ENCODE measurements around the gene GAREM1. TPM values are rescaled to one million over a fixed set of nuclear protein-coding genes. Genes with fewer than 3 reads are reported as not detected.

Gene GAREM1
- total and polyA plus RNA-seq, 2 donors (not counting 1 experiment from before 2014, with no cell fraction given): 0.92 to 1.5 TPM

DNA sequence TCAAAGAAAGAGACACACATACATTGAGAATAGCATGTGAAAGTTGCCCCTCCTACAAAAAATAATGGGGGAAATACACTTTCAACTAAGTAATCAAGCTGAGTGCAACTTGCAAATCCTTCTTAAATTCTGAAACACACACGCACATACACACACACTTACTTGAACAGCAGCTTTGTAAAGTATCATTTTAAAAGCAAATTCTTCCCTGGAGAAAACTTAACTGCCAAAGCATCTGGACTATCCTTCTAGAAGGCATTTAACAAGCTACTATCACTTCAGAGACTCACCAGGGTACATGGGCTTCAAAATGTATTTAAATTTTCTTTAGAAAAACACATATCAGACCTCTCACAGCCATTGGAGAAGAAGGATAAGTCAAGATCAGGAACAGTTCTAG is 15.3 kb downstream of the GAREM1 start:
- Histone ChIP-seq H3K36me3 (ENCODE audit: control insufficient read depth, insufficient read depth, low read length) (no peaks in the 10 kb centered on the region), H3K4me3 (replicated peaks in 1 of 4; ENCODE audit: control extremely low read depth in 1 of 4, insufficient read depth in 1 of 4, low read depth in 3 of 4, low read length in 4 of 4) (no peak overlapping the region), H3K9ac (ENCODE audit: insufficient read depth, low read length) (no peak overlapping the region), H3K4me2 (ENCODE audit: extremely low read depth, insufficient read depth, low read length) (no peak overlapping the region), H4K20me1 (ENCODE audit: control insufficient read depth, extremely low read depth, insufficient read depth, low read length) (no peaks in the 10 kb centered on the region), H2AFZ (ENCODE audit: low read length) (no peak overlapping the region), H3K9me3 (ENCODE audit: control insufficient read depth, insufficient read depth, low read depth, low read length) (no peaks in the 10 kb centered on the region), H3K4me1 (ENCODE audit: control insufficient read depth, extremely low read depth, insufficient read depth, low read length) (no peaks in the 10 kb centered on the region), H3K79me2 (ENCODE audit: control insufficient read depth, insufficient read depth, low read length) (no peaks in the 10 kb centered on the region), H3K27me3 (ENCODE audit: control insufficient read depth, insufficient read depth, low read length) (no peaks in the 10 kb centered on the region), H3K27ac (ENCODE audit: insufficient read depth, low read length) (no peak overlapping the region)
- DNase-seq (ENCODE audit: low read depth in 2 of 2): peak in 1 of 2 donors; percentile 17
- TF ChIP-seq CTCF (conservative IDR thresholded peaks at IDR 0.05 in 1 of 2, IDR thresholded peaks at IDR 0.05 in 1 of 2; ENCODE audit: low read depth in 1 of 2, low read length in 2 of 2) (no peak), EZH2 (IDR thresholded peaks at IDR 0.05; ENCODE audit: low read length, missing control alignments) (no peak)

DNA sequence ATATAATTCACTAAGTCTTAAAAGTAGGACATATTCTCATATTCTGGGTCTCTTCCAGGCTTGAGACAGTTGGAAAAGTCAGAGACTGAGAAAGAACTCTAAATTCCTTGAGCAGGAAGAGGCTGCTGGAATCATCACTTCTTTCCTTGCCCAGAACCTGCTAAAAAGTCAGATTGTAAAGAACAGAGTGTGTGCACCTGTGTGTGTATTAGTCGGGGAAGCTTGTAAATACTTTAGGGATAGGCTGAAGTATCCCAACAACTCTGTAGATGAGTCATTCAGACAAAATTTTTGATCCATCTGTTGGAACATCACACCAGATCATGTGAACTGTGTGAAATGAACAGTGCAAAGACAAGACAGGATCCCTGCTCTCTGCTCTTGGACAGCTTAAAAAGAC is 16.1 kb downstream of the GAREM1 start:
- Histone ChIP-seq H3K36me3 (ENCODE audit: control insufficient read depth, insufficient read depth, low read length) (no peaks in the 10 kb centered on the region), H2AFZ (ENCODE audit: low read length) (no peak overlapping the region), H3K9ac (ENCODE audit: insufficient read depth, low read length) (no peak overlapping the region), H3K27ac (ENCODE audit: insufficient read depth, low read length) (no peak overlapping the region), H3K9me3 (ENCODE audit: control insufficient read depth, insufficient read depth, low read depth, low read length) (no peaks in the 10 kb centered on the region), H3K27me3 (ENCODE audit: control insufficient read depth, insufficient read depth, low read length) (no peaks in the 10 kb centered on the region), H3K4me3 (replicated peaks in 1 of 4; ENCODE audit: control extremely low read depth in 1 of 4, insufficient read depth in 1 of 4, low read depth in 3 of 4, low read length in 4 of 4) (no peak overlapping the region), H3K79me2 (ENCODE audit: control insufficient read depth, insufficient read depth, low read length) (no peaks in the 10 kb centered on the region), H3K4me1 (ENCODE audit: control insufficient read depth, extremely low read depth, insufficient read depth, low read length) (no peaks in the 10 kb centered on the region), H3K4me2 (ENCODE audit: extremely low read depth, insufficient read depth, low read length) (no peak overlapping the region), H4K20me1 (ENCODE audit: control insufficient read depth, extremely low read depth, insufficient read depth, low read length) (no peaks in the 10 kb centered on the region)
- no peak for DNase-seq (ENCODE audit: low read depth in 2 of 2)
- TF ChIP-seq EZH2 (IDR thresholded peaks at IDR 0.05; ENCODE audit: low read length, missing control alignments) (no peak), CTCF (conservative IDR thresholded peaks at IDR 0.05 in 1 of 2, IDR thresholded peaks at IDR 0.05 in 1 of 2; ENCODE audit: low read depth in 1 of 2, low read length in 2 of 2) (no peak)

DNA sequence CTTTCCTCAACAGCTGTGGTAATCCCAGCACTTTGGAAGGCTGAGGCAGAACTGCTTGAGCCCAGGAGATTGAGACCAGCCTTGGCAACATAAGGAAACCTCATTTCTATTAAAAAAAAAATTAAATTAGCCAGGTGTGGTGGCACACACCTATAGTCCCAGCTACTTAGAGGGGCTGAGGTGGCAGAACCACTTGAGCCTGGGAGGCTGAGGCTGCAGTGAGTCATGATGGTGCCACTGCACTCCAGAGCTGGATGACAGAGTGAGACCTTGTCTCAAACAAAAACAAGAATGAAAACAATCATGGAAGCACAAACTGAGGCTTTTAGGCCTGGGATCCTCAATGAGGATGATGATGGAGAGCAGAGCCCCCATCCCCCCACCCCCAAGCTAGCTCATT is 19.8 kb downstream of the GAREM1 start:
- H3K27me3 ChIP-seq (ENCODE audit: control insufficient read depth, insufficient read depth, low read length): no peaks in the 10 kb centered on the region
- H3K4me2 ChIP-seq (ENCODE audit: extremely low read depth, insufficient read depth, low read length): no peak overlapping the region
- H3K9me3 ChIP-seq (ENCODE audit: control insufficient read depth, insufficient read depth, low read depth, low read length): no peaks in the 10 kb centered on the region
- no peaks in the 10 kb centered on the region for H4K20me1 ChIP-seq (ENCODE audit: control insufficient read depth, extremely low read depth, insufficient read depth, low read length)
- no peaks in the 10 kb centered on the region for H3K36me3 ChIP-seq (ENCODE audit: control insufficient read depth, insufficient read depth, low read length)
- no peak overlapping the region for H3K27ac ChIP-seq (ENCODE audit: insufficient read depth, low read length)
- TF ChIP-seq CTCF (conservative IDR thresholded peaks at IDR 0.05 in 1 of 2, IDR thresholded peaks at IDR 0.05 in 1 of 2; ENCODE audit: low read depth in 1 of 2, low read length in 2 of 2): no peak
- no peak for TF ChIP-seq EZH2 (IDR thresholded peaks at IDR 0.05; ENCODE audit: low read length, missing control alignments)
- no peak overlapping the region for H3K9ac ChIP-seq (ENCODE audit: insufficient read depth, low read length)
- DNase-seq (ENCODE audit: low read depth in 2 of 2): no peak
- no peaks in the 10 kb centered on the region for H3K4me1 ChIP-seq (ENCODE audit: control insufficient read depth, extremely low read depth, insufficient read depth, low read length)
- H2AFZ ChIP-seq (ENCODE audit: low read length): no peak overlapping the region
- no peaks in the 10 kb centered on the region for H3K79me2 ChIP-seq (ENCODE audit: control insufficient read depth, insufficient read depth, low read length)
- no peak overlapping the region for H3K4me3 ChIP-seq (replicated peaks in 1 of 4; ENCODE audit: control extremely low read depth in 1 of 4, insufficient read depth in 1 of 4, low read depth in 3 of 4, low read length in 4 of 4)
